ENCODE results near the gene PDCD1. TPM values are rescaled to one million over a fixed set of nuclear protein-coding genes. Genes with fewer than 3 reads are reported as not detected.
A peak's percentile ranks its signal among the peaks of the same experiment; 100 is the strongest.

PDCD1 gene
- total and polyA plus RNA-seq, 2 of the 13 experiments (the other 11 are each of a cell fraction or from before 2014, with no cell fraction given) = 0.04 TPM; not detected in 1

- TF ChIP-seq ZNF574 (CRISPR knock-in tag; IDR thresholded peaks at IDR 0.05) = peak; percentile 90
- TF ChIP-seq CENPBD1 (CRISPR knock-in tag; IDR thresholded peaks at IDR 0.05; ENCODE audit: borderline replicate concordance, low read depth) = no peak
- peak; percentile 97 for TF ChIP-seq ZNF891 (CRISPR knock-in tag; IDR thresholded peaks at IDR 0.05)
- 0 out of 2 replicates have a peak, but pooled peaks have one; percentile 2 for TF ChIP-seq CREB1 (IDR thresholded peaks at IDR 0.05)
- no peak for TF ChIP-seq CREB1 (CRISPR knock-in tag; IDR thresholded peaks at IDR 0.05)
- TF ChIP-seq ZNF552 (CRISPR knock-in tag; IDR thresholded peaks at IDR 0.05; ENCODE audit: borderline replicate concordance) = peak; percentile 80; the same call in 1 of the 2 replicates
- TF ChIP-seq SMAD1 (CRISPR knock-in tag; IDR thresholded peaks at IDR 0.05; ENCODE audit: borderline replicate concordance, low read depth) = no peak; the same call in 1 of the 2 replicates
- peak; percentile 80; the same call in 1 of the 2 replicates for TF ChIP-seq KLF9 (CRISPR knock-in tag; IDR thresholded peaks at IDR 0.05; ENCODE audit: low read depth)
- no peak for TF ChIP-seq MAFF (IDR thresholded peaks at IDR 0.05; ENCODE audit: low read depth, low read length)
- TF ChIP-seq BCL3 (CRISPR knock-in tag; IDR thresholded peaks at IDR 0.05) = peak; percentile 98
- peak; percentile 97 for TF ChIP-seq ZNF24 (IDR thresholded peaks at IDR 0.05)
- TF ChIP-seq ZBTB37 (CRISPR knock-in tag; IDR thresholded peaks at IDR 0.05) = no peak
- TF ChIP-seq ZNF75D (CRISPR knock-in tag; IDR thresholded peaks at IDR 0.05; ENCODE audit: borderline replicate concordance) = no peak
- TF ChIP-seq ZNF512B (CRISPR knock-in tag; IDR thresholded peaks at IDR 0.05; ENCODE audit: borderline replicate concordance) = peak; percentile 77; the same call in 1 of the 2 replicates
- 0 out of 4 replicates have a peak, but pooled peaks of 1 of the 2 experiments have one; percentile 12 for TF ChIP-seq ATF4 (CRISPR knock-in tag; IDR thresholded peaks at IDR 0.05)
- peak; percentile 91 for TF ChIP-seq KDM6A (CRISPR knock-in tag; IDR thresholded peaks at IDR 0.05; ENCODE audit: low read depth)
- TF ChIP-seq TEAD2 (CRISPR knock-in tag; IDR thresholded peaks at IDR 0.05) = peak; percentile 76; the same call in 1 of the 2 replicates
These were observed 49.8 kb downstream of the PDCD1 start, which contains the start of gene NEU4 (continued) for GRCh38 chr2:241808721-241809382.
